ENCODE results near the gene VSIR.

DNA sequence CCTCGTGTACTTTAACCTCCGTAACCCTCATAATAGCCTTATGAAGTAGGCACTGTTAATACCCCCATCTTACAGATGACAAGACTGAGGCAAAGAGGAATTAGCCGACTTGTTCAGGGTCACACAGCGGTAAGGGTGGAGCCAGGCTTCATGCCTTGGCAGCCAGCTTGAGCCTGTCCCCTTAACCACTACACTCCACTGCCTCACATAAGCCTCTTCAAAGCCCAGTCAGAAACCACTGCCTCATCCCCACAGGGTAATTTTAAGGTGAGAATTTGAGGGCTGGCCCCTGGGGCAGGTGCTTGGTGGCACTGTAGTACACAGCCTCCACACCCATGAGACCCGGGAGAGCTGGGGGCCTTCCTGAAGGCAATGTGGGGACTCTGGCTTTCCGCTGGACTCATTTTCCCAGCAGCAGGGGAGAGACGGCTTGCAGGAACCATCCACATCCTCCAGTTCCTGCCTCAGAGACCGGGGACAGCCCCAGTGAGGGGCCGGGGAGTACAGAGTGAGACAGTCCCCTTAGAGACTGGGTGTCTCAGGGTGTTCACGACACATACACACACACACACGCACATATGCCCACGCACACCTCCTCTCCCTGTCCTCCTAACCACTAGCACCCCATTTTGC is 46.1 kb downstream of the VSIR start:
- TF ChIP-seq, protein P1, sequence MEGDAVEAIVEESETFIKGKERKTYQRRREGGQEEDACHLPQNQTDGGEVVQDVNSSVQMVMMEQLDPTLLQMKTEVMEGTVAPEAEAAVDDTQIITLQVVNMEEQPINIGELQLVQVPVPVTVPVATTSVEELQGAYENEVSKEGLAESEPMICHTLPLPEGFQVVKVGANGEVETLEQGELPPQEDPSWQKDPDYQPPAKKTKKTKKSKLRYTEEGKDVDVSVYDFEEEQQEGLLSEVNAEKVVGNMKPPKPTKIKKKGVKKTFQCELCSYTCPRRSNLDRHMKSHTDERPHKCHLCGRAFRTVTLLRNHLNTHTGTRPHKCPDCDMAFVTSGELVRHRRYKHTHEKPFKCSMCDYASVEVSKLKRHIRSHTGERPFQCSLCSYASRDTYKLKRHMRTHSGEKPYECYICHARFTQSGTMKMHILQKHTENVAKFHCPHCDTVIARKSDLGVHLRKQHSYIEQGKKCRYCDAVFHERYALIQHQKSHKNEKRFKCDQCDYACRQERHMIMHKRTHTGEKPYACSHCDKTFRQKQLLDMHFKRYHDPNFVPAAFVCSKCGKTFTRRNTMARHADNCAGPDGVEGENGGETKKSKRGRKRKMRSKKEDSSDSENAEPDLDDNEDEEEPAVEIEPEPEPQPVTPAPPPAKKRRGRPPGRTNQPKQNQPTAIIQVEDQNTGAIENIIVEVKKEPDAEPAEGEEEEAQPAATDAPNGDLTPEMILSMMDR (conservative IDR thresholded peaks at IDR 0.05; ENCODE audit: low read length) = no peak
- no peak for TF ChIP-seq EZH2phosphoT487 (IDR thresholded peaks at IDR 0.05; ENCODE audit: borderline replicate concordance)
